ENCODE measurements around the gene ANKRD18A. TPM values are rescaled to one million over a fixed set of nuclear protein-coding genes. Genes with fewer than 3 reads are reported as not detected.

The ANKRD18A gene
- 1 to 10 TPM in 1 of 4 donors, not detected in 3; 1.8 TPM for total RNA-seq

- peaks cover 0 to 25% of the 10 kb centered on the region in 2 donors for H3K4me1 ChIP-seq
- H3K9me3 ChIP-seq, result peaks cover 0 to 4% of the 10 kb centered on the region in 2 donors
- H3K4me3 ChIP-seq, result peak within 1 kb of the TSS in 1 of 2 donors; percentile 11
- no peaks in the 10 kb centered on the region for H3K36me3 ChIP-seq
- no peak within 1 kb of the TSS for H3K27ac ChIP-seq
- peaks cover 0 to 52% of the 10 kb centered on the region in 2 donors for H3K27me3 ChIP-seq
- intact Hi-C loops (cut with DNase I; ENCODE audit: low total_unique reads), result no loop called here
- DNase-seq, result peak in 1 of 2 donors; percentile 28
- peak in 3 of 4 experiments; percentile 16 to 47 (median 23) for TF ChIP-seq CTCF (IDR thresholded peaks at IDR 0.05)
- no peak for TF ChIP-seq POLR2A (IDR thresholded peaks at IDR 0.05)
Measured at GRCh38 chr9:38620483-38621433, at the start of gene ANKRD18A. Gene ANKRD18A (minus strand): TSS chr9:38620596. CDS start chr9:38620285, 311 bp downstream.

GRCh38 chr9:38668791-38669466 lies 48.5 kb upstream of the ANKRD18A start:
- intact Hi-C loops (cut with DNase I; ENCODE audit: low total_unique reads), result no loop called here
- Histone ChIP-seq H3K9me3 (no peaks in the 10 kb centered on the region), H3K36me3 (no peaks in the 10 kb centered on the region), H3K27me3 (no peaks in the 10 kb centered on the region), H3K4me1 (no peaks in the 10 kb centered on the region), H3K27ac (no peak overlapping the region), H3K4me3 (no peak overlapping the region)
- TF ChIP-seq POLR2A (IDR thresholded peaks at IDR 0.05) (no peak), CTCF (IDR thresholded peaks at IDR 0.05) (no peak)
- DNase-seq, result no peak

- Histone ChIP-seq H3K4me1 (no peaks in the 10 kb centered on the region), H3K36me3 (no peaks in the 10 kb centered on the region), H3K27ac (no peak overlapping the region), H3K9me3 (no peaks in the 10 kb centered on the region), H3K27me3 (no peaks in the 10 kb centered on the region), H3K4me3 (no peak overlapping the region)
- intact Hi-C loops (cut with DNase I; ENCODE audit: low total_unique reads), result no loop called here
- TF ChIP-seq POLR2A (IDR thresholded peaks at IDR 0.05) (no peak), CTCF (IDR thresholded peaks at IDR 0.05) (no peak)
- DNase-seq, result no peak
Measured at GRCh38 chr9:38662763-38663593, 42.6 kb upstream of the ANKRD18A start.

GRCh38 chr9:38659538-38659937 lies 39.1 kb upstream of the ANKRD18A start:
- TF ChIP-seq CTCF (IDR thresholded peaks at IDR 0.05), result no peak
- no peak for TF ChIP-seq POLR2A (IDR thresholded peaks at IDR 0.05)
- no peaks in the 10 kb centered on the region for H3K9me3 ChIP-seq
- H3K4me1 ChIP-seq, result no peaks in the 10 kb centered on the region
- intact Hi-C loops (cut with DNase I; ENCODE audit: low total_unique reads), result no loop called here
- no peak overlapping the region for H3K27ac ChIP-seq
- no peak overlapping the region for H3K4me3 ChIP-seq
- no peaks in the 10 kb centered on the region for H3K36me3 ChIP-seq
- DNase-seq, result no peak
- H3K27me3 ChIP-seq, result no peaks in the 10 kb centered on the region
